SK-N-SH (cell line): ENCODE data around the gene ETS1.

Source experiments
- CTCF ChIP-seq: fragments of 200-600 bp; sonication (generic); IDR thresholded peaks from 2 replicates; pipeline ENCODE4 v1.6.1; 2017; ENCODE audit warnings: antibody characterized with exemption, mild to moderate bottlenecking, moderate library complexity
- IRF3 ChIP-seq: fragments of 150-350 bp; IDR thresholded peaks from 2 replicates; pipeline ENCODE4 v1.6.1; 2016; ENCODE audit warnings: mild to moderate bottlenecking, low read depth, low read length
- MAX ChIP-seq: IDR thresholded peaks from 2 replicates; pipeline ENCODE4 v1.4.0; 2012; ENCODE audit warnings: low read depth
- REST ChIP-seq: IDR thresholded peaks from 2 replicates; pipeline ENCODE4 v1.6.1; 2012; ENCODE audit warnings: mild to moderate bottlenecking, low read depth, low read length, moderate library complexity
- RXRA ChIP-seq: IDR thresholded peaks from 2 replicates; pipeline ENCODE4 v1.4.0; 2012; ENCODE audit warnings: low read depth, mild to moderate bottlenecking, borderline replicate concordance
- SIN3A ChIP-seq: IDR thresholded peaks from 2 replicates; pipeline ENCODE4 v1.6.1; 2012; ENCODE audit warnings: low read depth, mild to moderate bottlenecking, low read length, moderate library complexity, borderline replicate concordance
- TAF1 ChIP-seq: IDR thresholded peaks from 2 replicates; pipeline ENCODE4 v1.6.1; 2012; ENCODE audit warnings: low read depth, mild to moderate bottlenecking, low read length, moderate library complexity, borderline replicate concordance
- ZBTB33 ChIP-seq: IDR thresholded peaks from 2 replicates; pipeline ENCODE4 v1.4.0; 2012; ENCODE audit warnings: low read depth, borderline replicate concordance

- no peak for TF ChIP-seq CTCF
- TF ChIP-seq SIN3A: no peak
- no peak for TF ChIP-seq TAF1
- no peak for TF ChIP-seq REST
- no peak for TF ChIP-seq MAX
- no peak for TF ChIP-seq RXRA
- no peak for TF ChIP-seq ZBTB33
- no peak for TF ChIP-seq IRF3
Measured at GRCh38 chr11:128518493-128519207, 68.7 kb downstream of the ETS1 start.
